Measurements from ENCODE around the gene KATNAL2. TPM values are rescaled to one million over a fixed set of nuclear protein-coding genes. Genes with fewer than 3 reads are reported as not detected.

The KATNAL2 gene
- total RNA-seq, 1 donor from 2014 or later, result 39.9 TPM

DNA sequence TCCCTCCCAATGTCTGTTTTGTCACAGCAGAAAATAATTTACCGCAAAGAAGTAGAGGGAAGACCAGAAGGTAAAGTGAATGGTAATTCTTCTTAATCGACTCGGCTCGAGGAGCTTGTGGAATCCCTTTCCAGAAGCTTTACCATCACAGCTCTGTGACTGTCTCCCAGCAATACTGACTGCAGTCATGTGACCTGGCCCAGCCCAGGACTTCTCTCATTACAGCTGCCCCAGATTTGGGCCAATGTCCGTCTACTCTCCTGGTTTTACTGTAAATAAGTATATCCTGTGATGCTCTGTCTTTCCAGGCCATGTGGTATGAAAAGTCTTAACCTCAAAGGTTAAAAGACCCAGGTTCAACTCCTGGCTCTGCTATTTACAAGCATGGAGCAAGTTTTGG is 137.0 kb downstream of the KATNAL2 start:
- no peak overlapping the region for H3K4me3 ChIP-seq
- no peak overlapping the region for H3K4me2 ChIP-seq
- no peaks in the 10 kb centered on the region for H3K36me3 Mint-ChIP-seq
- peaks cover 11% of the 10 kb centered on the region for H3K4me1 ChIP-seq
- H4K20me1 ChIP-seq (ENCODE audit: low read depth), result no peaks in the 10 kb centered on the region
- no peak overlapping the region for H3K4me3 Mint-ChIP-seq
- no peak overlapping the region for H3K9ac ChIP-seq
- H3K4me1 Mint-ChIP-seq, result no peaks in the 10 kb centered on the region
- no peak for TF ChIP-seq EZH2 (IDR thresholded peaks at IDR 0.05)
- no peak for TF ChIP-seq EZH2phosphoT487 (IDR thresholded peaks at IDR 0.05)
- TF ChIP-seq CTCF (IDR thresholded peaks at IDR 0.05), result no peak
- DNase-seq (ENCODE audit: low spot score), result no peak
- H2AFZ ChIP-seq (replicated peaks), result no peak overlapping the region
- no peak overlapping the region for H3K27ac ChIP-seq
- no peaks in the 10 kb centered on the region for H3K9me3 Mint-ChIP-seq
- no peaks in the 10 kb centered on the region for H3K27me3 Mint-ChIP-seq (ENCODE audit: insufficient read depth, low read depth)
- H3F3A ChIP-seq (ENCODE audit: low read depth), result no peaks in the 10 kb centered on the region
- no peaks in the 10 kb centered on the region for H3K27me3 ChIP-seq
- no peaks in the 10 kb centered on the region for H3K9me3 ChIP-seq (ENCODE audit: low read depth)
- no peaks in the 10 kb centered on the region for H3K79me2 ChIP-seq (ENCODE audit: low read depth)
- H3K36me3 ChIP-seq, result no peaks in the 10 kb centered on the region
- H3K27ac Mint-ChIP-seq, result no peak overlapping the region

DNA sequence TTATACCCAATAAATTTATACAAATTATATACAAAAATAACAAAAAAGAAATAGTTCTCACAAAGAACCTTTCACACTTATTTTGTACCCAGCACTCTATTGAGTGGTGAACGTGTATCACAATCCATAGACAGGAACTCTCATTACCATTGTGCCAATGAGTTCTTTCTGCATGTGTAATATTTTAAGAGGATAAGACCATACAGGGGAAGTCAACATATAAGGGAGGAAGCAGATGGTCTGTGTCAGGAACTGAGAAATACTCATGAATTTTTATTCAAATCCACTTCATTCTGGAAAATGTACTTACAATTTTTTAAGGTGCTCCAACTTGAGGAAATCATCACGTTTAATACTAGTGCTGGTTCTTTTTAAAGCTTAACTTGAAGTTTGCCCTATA is 145.1 kb downstream of the KATNAL2 start:
- Histone ChIP-seq H3K4me3 (no peak overlapping the region), H3K27me3 (no peaks in the 10 kb centered on the region), H3K9me3 (ENCODE audit: low read depth) (no peaks in the 10 kb centered on the region), H3K4me2 (no peak overlapping the region), H4K20me1 (ENCODE audit: low read depth) (no peaks in the 10 kb centered on the region), H3K9ac (no peak overlapping the region), H3K79me2 (ENCODE audit: low read depth) (no peaks in the 10 kb centered on the region), H3K27ac (no peak overlapping the region), H2AFZ (replicated peaks) (no peak overlapping the region), H3K36me3 (no peaks in the 10 kb centered on the region), H3F3A (ENCODE audit: low read depth) (no peaks in the 10 kb centered on the region), H3K4me1 (peaks cover 10% of the 10 kb centered on the region)
- DNase-seq (ENCODE audit: low spot score), result no peak
- no peaks in the 10 kb centered on the region for H3K4me1 Mint-ChIP-seq
- H3K4me3 Mint-ChIP-seq, result no peak overlapping the region
- H3K9me3 Mint-ChIP-seq, result no peaks in the 10 kb centered on the region
- H3K36me3 Mint-ChIP-seq, result no peaks in the 10 kb centered on the region
- H3K27ac Mint-ChIP-seq, result no peak overlapping the region
- H3K27me3 Mint-ChIP-seq (ENCODE audit: insufficient read depth, low read depth), result no peaks in the 10 kb centered on the region
- TF ChIP-seq CTCF (IDR thresholded peaks at IDR 0.05) (no peak), EZH2 (IDR thresholded peaks at IDR 0.05) (no peak), EZH2phosphoT487 (IDR thresholded peaks at IDR 0.05) (no peak)

GRCh38 chr18:47063096-47063495 is 145.7 kb downstream of the KATNAL2 start:
- no peak overlapping the region for H2AFZ ChIP-seq (replicated peaks)
- no peaks in the 10 kb centered on the region for H3K27me3 ChIP-seq
- no peaks in the 10 kb centered on the region for H3F3A ChIP-seq (ENCODE audit: low read depth)
- no peak overlapping the region for H3K9ac ChIP-seq
- H4K20me1 ChIP-seq (ENCODE audit: low read depth), result no peaks in the 10 kb centered on the region
- H3K27ac Mint-ChIP-seq, result no peak overlapping the region
- no peaks in the 10 kb centered on the region for H3K36me3 Mint-ChIP-seq
- H3K27me3 Mint-ChIP-seq (ENCODE audit: insufficient read depth, low read depth), result no peaks in the 10 kb centered on the region
- H3K36me3 ChIP-seq, result no peaks in the 10 kb centered on the region
- H3K4me1 ChIP-seq, result peaks cover 3% of the 10 kb centered on the region
- H3K27ac ChIP-seq, result no peak overlapping the region
- DNase-seq (ENCODE audit: low spot score), result no peak
- no peaks in the 10 kb centered on the region for H3K79me2 ChIP-seq (ENCODE audit: low read depth)
- no peaks in the 10 kb centered on the region for H3K9me3 Mint-ChIP-seq
- no peaks in the 10 kb centered on the region for H3K4me1 Mint-ChIP-seq
- H3K4me3 ChIP-seq, result no peak overlapping the region
- TF ChIP-seq EZH2 (IDR thresholded peaks at IDR 0.05) (no peak), EZH2phosphoT487 (IDR thresholded peaks at IDR 0.05) (no peak), CTCF (IDR thresholded peaks at IDR 0.05) (no peak)
- H3K9me3 ChIP-seq (ENCODE audit: low read depth), result no peaks in the 10 kb centered on the region
- no peak overlapping the region for H3K4me2 ChIP-seq
- no peak overlapping the region for H3K4me3 Mint-ChIP-seq

Data from neural progenitor cell (in vitro differentiated cells).